Activated CD8-positive, alpha-beta T cell treated with anti-CD3 and anti-CD28 coated beads, Interleukin-2, amount 10 ng/mL, durations not matched to agents 7 days and 5 days (primary cell): ENCODE data around the gene MAGOH. TPM values are rescaled to one million over a fixed set of nuclear protein-coding genes. Genes with fewer than 3 reads are reported as not detected.

Experiments used
- ATAC-seq: fragments of 150-1000 bp; cut with Tn5 transposase; one replicate; pipeline ENCODE4 v1.10.0; 2021; ENCODE audit warnings: moderate library complexity
- CTCF ChIA-PET: fragments of 350-600 bp; sonication (Branson Sonifier 250); formaldehyde crosslinking; loops from one replicate; lab custom pipeline; 2021; ENCODE audit warnings: antibody characterized with exemption; lab: Charles Lee
- POLR2A ChIA-PET: fragments of 350-600 bp; sonication (Branson Sonifier 250); formaldehyde crosslinking; loops from one replicate; lab custom pipeline; 2021; ENCODE audit warnings: antibody characterized with exemption; lab: Charles Lee
- DNase-seq: peaks from one replicate; pipeline ENCODE4 v3.0.0-alpha.2; 2020
- H3K27ac Mint-ChIP-seq: one replicate; pipeline ENCODE4 v1.8.0; 2021; ENCODE audit warnings: mild to moderate bottlenecking, mixed read lengths
- H3K27me3 Mint-ChIP-seq: one replicate; pipeline ENCODE4 v1.8.0; 2021; ENCODE audit warnings: low read depth, mixed read lengths
- H3K36me3 Mint-ChIP-seq: one replicate; pipeline ENCODE4 v1.8.0; 2021; ENCODE audit warnings: low read depth, mixed read lengths
- H3K4me1 Mint-ChIP-seq: one replicate; pipeline ENCODE4 v1.8.0; 2021; ENCODE audit warnings: low read depth, mixed read lengths
- H3K4me3 Mint-ChIP-seq: one replicate; pipeline ENCODE4 v1.8.0; 2021; ENCODE audit warnings: mild to moderate bottlenecking, mixed read lengths
- H3K9me3 Mint-ChIP-seq: one replicate; pipeline ENCODE4 v1.8.0; 2022; ENCODE audit warnings: mixed read lengths; ENCODE audit not compliant: insufficient read depth
- total RNA-seq, 2 experiments: library from RNA; stranded (reverse); gene quantifications; one replicate each; pipeline ENCODE4 v1.2.3, GENCODE V29; 2021

Gene MAGOH
- total RNA-seq, 2 experiments from 2014 or later = 83.1 to 85.2 TPM

GRCh38 chr1:53277326-53277725 lies 39.0 kb upstream of the MAGOH start:
- H3K36me3 Mint-ChIP-seq = peaks cover 55% of the 10 kb centered on the region
- H3K27me3 Mint-ChIP-seq = no peaks in the 10 kb centered on the region
- ATAC-seq = no peak
- POLR2A ChIA-PET = no interaction called here
- no peaks in the 10 kb centered on the region for H3K9me3 Mint-ChIP-seq
- no peak for DNase-seq
- CTCF ChIA-PET = interaction anchor here (0.7 to 10.0 kb wide), 12 partner anchors 15 to 477 kb away, joined by 3 to 167 read pairs (median 9); no protein-coding TSS in a partner anchor
- no peak overlapping the region for H3K27ac Mint-ChIP-seq
- no peaks in the 10 kb centered on the region for H3K4me1 Mint-ChIP-seq
- H3K4me3 Mint-ChIP-seq = no peak overlapping the region

GRCh38 chr1:53276902-53277281 lies 38.6 kb upstream of the MAGOH start:
- ChIA-PET POLR2A (no interaction called here), CTCF (interaction anchor here (0.9 to 10.0 kb wide), 9 partner anchors 19 to 188 kb away, joined by 3 to 167 read pairs (median 12); no protein-coding TSS in a partner anchor)
- DNase-seq (no peak), ATAC-seq (no peak)
- Mint-ChIP-seq H3K27me3 (no peaks in the 10 kb centered on the region), H3K36me3 (peaks cover 54% of the 10 kb centered on the region), H3K27ac (no peak overlapping the region), H3K4me3 (no peak overlapping the region), H3K4me1 (no peaks in the 10 kb centered on the region), H3K9me3 (no peaks in the 10 kb centered on the region)

GRCh38 chr1:53276153-53276901 lies 38.0 kb upstream of the MAGOH start:
- ATAC-seq (no peak), DNase-seq (no peak)
- ChIA-PET POLR2A (no interaction called here), CTCF (interaction anchor here (2.4 to 10.0 kb wide), 2 partner anchors 115 to 137 kb away, joined by 7 to 167 read pairs; no protein-coding TSS in a partner anchor)
- no peak overlapping the region for H3K4me3 Mint-ChIP-seq
- no peaks in the 10 kb centered on the region for H3K27me3 Mint-ChIP-seq
- no peaks in the 10 kb centered on the region for H3K4me1 Mint-ChIP-seq
- no peaks in the 10 kb centered on the region for H3K9me3 Mint-ChIP-seq
- no peak overlapping the region for H3K27ac Mint-ChIP-seq
- H3K36me3 Mint-ChIP-seq = peaks cover 48% of the 10 kb centered on the region

- H3K9me3 Mint-ChIP-seq = no peaks in the 10 kb centered on the region
- H3K36me3 Mint-ChIP-seq = peaks cover 47% of the 10 kb centered on the region
- H3K27ac Mint-ChIP-seq = no peak overlapping the region
- no peaks in the 10 kb centered on the region for H3K27me3 Mint-ChIP-seq
- no peak overlapping the region for H3K4me3 Mint-ChIP-seq
- ChIA-PET POLR2A (no interaction called here), CTCF (interaction anchor here (10.0 kb wide), 1 partner anchor 116 kb away, joined by 167 read pairs; no protein-coding TSS in a partner anchor)
- no peak for DNase-seq
- ATAC-seq = no peak
- no peaks in the 10 kb centered on the region for H3K4me1 Mint-ChIP-seq
Observed at GRCh38 chr1:53275566-53275965, 37.2 kb upstream of the MAGOH start.

DNA sequence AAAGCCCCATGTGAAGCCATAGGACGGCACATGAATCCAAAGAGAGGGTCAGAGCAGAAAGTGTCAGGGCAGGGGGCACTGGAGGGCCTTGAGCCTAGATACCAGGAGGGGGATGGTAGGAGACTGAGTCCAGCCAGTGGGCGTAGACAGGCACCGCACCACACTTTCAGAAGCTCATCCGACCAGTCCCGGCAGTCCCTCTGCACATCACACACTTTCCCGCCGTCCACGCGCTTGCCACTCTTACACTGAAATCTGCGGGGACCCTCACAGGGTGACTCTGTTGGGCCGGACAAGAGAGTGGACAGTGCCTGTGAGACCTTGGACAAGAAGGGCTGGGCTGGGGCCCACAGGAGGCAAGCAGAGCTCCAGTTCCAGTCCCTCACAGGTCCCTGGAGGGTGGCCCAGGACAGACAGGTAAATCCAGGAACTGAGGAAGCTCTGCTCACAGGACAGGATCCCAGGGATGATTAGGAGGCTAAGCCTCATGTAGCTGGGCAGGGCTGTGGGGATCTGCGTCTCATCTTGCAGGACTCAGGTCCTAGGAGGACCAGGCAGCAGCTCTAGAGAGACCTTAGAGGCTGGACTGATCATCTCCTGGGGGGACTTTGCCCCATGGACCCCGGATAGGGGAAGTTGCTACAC lies 36.3 kb upstream of the MAGOH start:
- H3K27ac Mint-ChIP-seq = peak overlapping the region; percentile 52
- H3K9me3 Mint-ChIP-seq = no peaks in the 10 kb centered on the region
- H3K4me1 Mint-ChIP-seq = no peaks in the 10 kb centered on the region
- H3K36me3 Mint-ChIP-seq = peaks cover 47% of the 10 kb centered on the region
- ChIA-PET POLR2A (no interaction called here), CTCF (interaction anchor here (0.5 to 10.0 kb wide), 2 partner anchors 117 to 605 kb away, joined by 3 to 167 read pairs; no protein-coding TSS in a partner anchor)
- H3K4me3 Mint-ChIP-seq = no peak overlapping the region
- H3K27me3 Mint-ChIP-seq = no peaks in the 10 kb centered on the region
- DNase-seq = no peak
- no peak for ATAC-seq

- H3K9me3 Mint-ChIP-seq = no peaks in the 10 kb centered on the region
- peaks cover 47% of the 10 kb centered on the region for H3K36me3 Mint-ChIP-seq
- ATAC-seq = no peak
- POLR2A ChIA-PET = no interaction called here
- peak overlapping the region; percentile 52 for H3K27ac Mint-ChIP-seq
- no peak for DNase-seq
- H3K4me3 Mint-ChIP-seq = no peak overlapping the region
- H3K4me1 Mint-ChIP-seq = no peaks in the 10 kb centered on the region
- CTCF ChIA-PET = interaction anchor here (10.0 kb wide), 1 partner anchor 117 kb away, joined by 167 read pairs; no protein-coding TSS in a partner anchor
- no peaks in the 10 kb centered on the region for H3K27me3 Mint-ChIP-seq
Observed at GRCh38 chr1:53274026-53274425, 35.7 kb upstream of the MAGOH start.

- Mint-ChIP-seq H3K36me3 (peaks cover 52% of the 10 kb centered on the region), H3K27ac (peak overlapping the region; percentile 47), H3K4me3 (no peak overlapping the region), H3K9me3 (no peaks in the 10 kb centered on the region), H3K4me1 (no peaks in the 10 kb centered on the region), H3K27me3 (no peaks in the 10 kb centered on the region)
- ChIA-PET POLR2A (no interaction called here), CTCF (interaction anchor here (10.0 kb wide), 1 partner anchor 118 kb away, joined by 167 read pairs; no protein-coding TSS in a partner anchor)
- ATAC-seq = no peak
- no peak for DNase-seq
Observed at GRCh38 chr1:53273526-53273925, 35.2 kb upstream of the MAGOH start.

- H3K27ac Mint-ChIP-seq = no peak overlapping the region
- ChIA-PET POLR2A (no interaction called here), CTCF (interaction anchor here (0.8 kb wide), 1 partner anchor 14 kb away, joined by 3 read pairs; no protein-coding TSS in a partner anchor)
- no peak for ATAC-seq
- no peak for DNase-seq
- peaks cover 46% of the 10 kb centered on the region for H3K36me3 Mint-ChIP-seq
- H3K9me3 Mint-ChIP-seq = no peaks in the 10 kb centered on the region
- H3K4me1 Mint-ChIP-seq = no peaks in the 10 kb centered on the region
- no peaks in the 10 kb centered on the region for H3K27me3 Mint-ChIP-seq
- H3K4me3 Mint-ChIP-seq = no peak overlapping the region
Observed at GRCh38 chr1:53272349-53272748, 34.0 kb upstream of the MAGOH start.

- Mint-ChIP-seq H3K4me1 (no peaks in the 10 kb centered on the region), H3K9me3 (no peaks in the 10 kb centered on the region), H3K27ac (peak overlapping the region; percentile 27), H3K4me3 (no peak overlapping the region), H3K36me3 (peaks cover 47% of the 10 kb centered on the region), H3K27me3 (no peaks in the 10 kb centered on the region)
- ChIA-PET CTCF (no interaction called here), POLR2A (no interaction called here)
- DNase-seq (no peak), ATAC-seq (no peak)
Observed at GRCh38 chr1:53271446-53272090, 33.2 kb upstream of the MAGOH start.

DNA sequence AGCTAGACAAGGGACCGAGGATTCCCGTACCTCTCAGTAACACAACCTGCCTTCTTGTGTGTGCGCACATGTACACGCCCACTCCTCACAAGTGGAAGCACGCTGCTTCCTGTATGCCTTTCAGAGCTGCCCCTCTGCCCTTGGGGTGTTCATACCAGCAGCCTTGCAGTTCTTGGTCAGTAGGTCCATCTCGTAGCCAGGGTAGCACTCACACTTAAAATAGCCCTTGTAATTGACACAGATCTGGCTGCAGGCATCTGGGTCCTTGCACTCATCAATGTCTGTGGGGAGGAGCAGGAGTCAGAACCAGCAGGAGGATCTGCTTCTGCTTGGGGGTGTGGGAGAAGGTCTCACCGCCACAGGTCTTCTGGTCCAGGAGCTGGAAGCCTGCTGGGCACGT lies 32.6 kb upstream of the MAGOH start:
- Mint-ChIP-seq H3K27ac (no peak overlapping the region), H3K36me3 (peaks cover 47% of the 10 kb centered on the region), H3K4me3 (no peak overlapping the region), H3K9me3 (no peaks in the 10 kb centered on the region), H3K4me1 (no peaks in the 10 kb centered on the region), H3K27me3 (no peaks in the 10 kb centered on the region)
- POLR2A ChIA-PET = interaction anchor here (0.8 kb wide), 1 partner anchor 188 kb away, joined by 3 read pairs; the partner anchor contains the start of gene DMRTB1
- DNase-seq (no peak), ATAC-seq (no peak)
- CTCF ChIA-PET = no interaction called here

GRCh38 chr1:53270107-53270506 lies 31.8 kb upstream of the MAGOH start:
- Mint-ChIP-seq H3K4me1 (no peaks in the 10 kb centered on the region), H3K9me3 (no peaks in the 10 kb centered on the region), H3K36me3 (peaks cover 50% of the 10 kb centered on the region), H3K4me3 (no peak overlapping the region), H3K27ac (no peak overlapping the region), H3K27me3 (no peaks in the 10 kb centered on the region)
- ChIA-PET POLR2A (interaction anchor here (0.8 kb wide), 1 partner anchor 189 kb away, joined by 3 read pairs; the partner anchor contains the start of gene DMRTB1), CTCF (interaction anchor here (3.4 kb wide), 1 partner anchor 8 kb away, joined by 14 read pairs; no protein-coding TSS in a partner anchor)
- no peak for DNase-seq
- ATAC-seq = no peak
